22Rv1 (cell line): Measurements from ENCODE around the gene SIPA1L3.

Experiments used
- H3K27ac ChIP-seq: fragments of 450-650 bp; 2 replicates; pipeline ENCODE4 v1.5.1; 2017
- ZFX ChIP-seq: fragments of 450-650 bp; IDR thresholded peaks from 2 replicates; pipeline ENCODE4 v1.6.1; 2017; ENCODE audit warnings: antibody characterized with exemption, borderline replicate concordance
- TF ChIP-seq, protein P1 (sequence below): fragments of 450-650 bp; IDR thresholded peaks from 2 replicates; pipeline ENCODE4 v1.5.1; 2017; ENCODE audit warnings: mild to moderate bottlenecking

SIPA1L3 gene

DNA sequence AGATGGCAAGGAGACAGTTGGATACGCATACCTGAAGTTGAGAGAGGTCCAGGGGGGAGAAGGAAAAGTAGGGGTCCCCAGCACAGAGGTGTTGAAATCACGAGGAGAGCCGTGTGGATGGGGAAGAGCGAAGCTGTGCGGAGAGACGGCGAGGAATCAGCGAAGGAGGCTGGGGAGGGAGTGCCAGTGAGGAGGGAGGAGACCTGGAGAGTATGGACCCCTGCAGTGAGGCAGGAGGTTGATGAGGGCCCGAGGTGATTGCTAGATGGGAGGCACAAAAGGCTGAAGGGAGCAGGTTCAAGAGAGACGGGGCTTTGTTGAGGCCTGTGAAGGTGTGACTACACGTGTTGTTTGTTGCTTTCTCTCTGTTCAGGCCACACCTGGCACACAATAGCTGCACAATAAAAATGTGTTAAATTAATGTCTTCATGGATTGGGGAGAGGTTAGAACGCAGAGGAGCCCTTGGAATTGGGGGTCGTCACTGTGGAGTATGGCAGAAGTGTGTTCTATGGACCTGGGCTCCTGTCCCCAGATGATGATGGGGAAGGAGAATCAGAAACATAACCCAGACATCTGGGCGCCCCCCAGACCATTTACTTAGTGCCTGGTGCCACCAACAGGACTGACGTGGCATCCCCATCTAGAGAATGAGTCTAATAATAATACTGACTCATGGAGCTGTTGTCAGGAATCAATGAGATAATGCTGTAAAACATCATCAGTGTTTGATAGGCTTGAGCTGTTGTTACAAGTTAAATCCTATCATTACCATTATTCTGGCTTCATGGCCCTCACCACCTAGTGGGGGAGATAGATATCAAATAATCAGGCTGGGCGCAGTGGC lies 137.5 kb downstream of the SIPA1L3 start:
- TF ChIP-seq, protein P1, sequence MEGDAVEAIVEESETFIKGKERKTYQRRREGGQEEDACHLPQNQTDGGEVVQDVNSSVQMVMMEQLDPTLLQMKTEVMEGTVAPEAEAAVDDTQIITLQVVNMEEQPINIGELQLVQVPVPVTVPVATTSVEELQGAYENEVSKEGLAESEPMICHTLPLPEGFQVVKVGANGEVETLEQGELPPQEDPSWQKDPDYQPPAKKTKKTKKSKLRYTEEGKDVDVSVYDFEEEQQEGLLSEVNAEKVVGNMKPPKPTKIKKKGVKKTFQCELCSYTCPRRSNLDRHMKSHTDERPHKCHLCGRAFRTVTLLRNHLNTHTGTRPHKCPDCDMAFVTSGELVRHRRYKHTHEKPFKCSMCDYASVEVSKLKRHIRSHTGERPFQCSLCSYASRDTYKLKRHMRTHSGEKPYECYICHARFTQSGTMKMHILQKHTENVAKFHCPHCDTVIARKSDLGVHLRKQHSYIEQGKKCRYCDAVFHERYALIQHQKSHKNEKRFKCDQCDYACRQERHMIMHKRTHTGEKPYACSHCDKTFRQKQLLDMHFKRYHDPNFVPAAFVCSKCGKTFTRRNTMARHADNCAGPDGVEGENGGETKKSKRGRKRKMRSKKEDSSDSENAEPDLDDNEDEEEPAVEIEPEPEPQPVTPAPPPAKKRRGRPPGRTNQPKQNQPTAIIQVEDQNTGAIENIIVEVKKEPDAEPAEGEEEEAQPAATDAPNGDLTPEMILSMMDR: no peak
- TF ChIP-seq ZFX: no peak
- H3K27ac ChIP-seq: no peak overlapping the region

DNA sequence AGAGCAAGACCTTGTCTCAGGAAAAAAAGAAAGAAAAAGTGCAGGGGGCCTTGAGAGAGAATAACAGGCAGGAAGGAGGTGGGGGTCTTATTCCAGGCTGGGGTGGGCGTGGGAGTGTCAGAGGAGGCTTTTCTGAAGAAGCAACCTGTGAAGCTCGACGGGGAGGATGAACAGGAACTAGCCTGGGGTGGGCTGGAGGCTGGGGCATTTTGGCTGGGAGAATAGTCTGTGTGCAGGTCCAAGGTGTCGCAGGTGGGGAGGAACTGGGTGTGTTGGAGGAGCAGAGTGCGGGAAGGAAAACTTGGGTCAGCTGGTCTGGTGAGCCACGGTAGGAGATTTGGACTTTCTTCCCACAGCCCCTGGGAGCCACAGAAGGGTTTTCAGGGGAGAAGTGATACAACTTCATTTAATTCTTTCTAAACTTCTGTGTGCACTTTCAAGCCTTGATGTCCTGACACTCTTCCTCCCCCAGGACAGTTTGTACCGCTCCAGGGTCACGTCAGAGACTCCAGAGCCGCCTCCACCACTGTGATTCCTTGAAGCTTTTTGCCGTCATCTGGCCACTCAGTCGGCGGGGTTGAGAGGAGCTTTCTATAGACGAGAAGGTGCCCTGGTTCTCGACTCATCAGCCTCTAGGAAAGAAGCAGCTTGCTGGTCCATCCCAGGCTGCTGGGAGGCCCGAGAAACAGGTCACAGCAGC lies 138.7 kb downstream of the SIPA1L3 start:
- TF ChIP-seq, protein P1: no peak
- TF ChIP-seq ZFX: no peak
- H3K27ac ChIP-seq: no peak overlapping the region

DNA sequence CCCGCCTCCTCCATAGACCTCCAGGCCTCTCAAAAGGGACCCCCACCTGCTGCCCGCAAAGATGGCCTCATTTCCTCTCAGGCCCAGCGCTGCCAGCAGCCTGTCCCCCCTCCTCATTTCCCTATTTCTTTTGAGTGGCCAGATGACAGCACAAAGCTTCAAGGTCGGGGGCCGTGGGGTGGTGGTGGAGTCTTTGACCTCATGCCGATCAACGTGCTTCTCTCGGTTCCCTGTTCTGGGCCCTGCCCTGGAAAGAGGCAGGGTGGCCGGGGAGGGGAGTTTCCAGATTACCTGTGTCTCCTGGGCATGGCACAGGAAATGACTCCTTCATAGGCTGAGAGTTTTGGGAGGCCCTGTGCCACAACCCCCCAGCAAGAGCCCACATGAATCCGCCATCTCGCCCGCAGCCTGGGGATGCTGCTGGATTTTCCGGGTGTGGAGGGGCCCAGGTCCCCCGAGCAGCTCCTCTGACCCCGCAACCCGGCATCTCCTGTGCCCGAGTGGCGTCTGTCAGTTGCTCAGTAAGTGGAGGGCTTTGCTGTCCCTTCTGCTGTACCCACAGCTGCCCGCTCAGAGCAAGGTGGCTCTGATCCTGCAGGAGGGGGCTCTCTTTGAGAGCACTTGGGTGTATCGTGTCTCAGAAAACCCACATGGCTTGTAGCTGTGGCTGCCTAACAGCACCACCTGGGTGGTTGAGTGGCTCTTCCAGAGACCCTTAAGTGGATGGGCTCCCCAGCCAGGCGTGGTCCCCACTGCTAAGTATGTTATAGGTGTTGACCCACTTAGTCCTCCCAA lies 139.4 kb downstream of the SIPA1L3 start:
- no peak overlapping the region for H3K27ac ChIP-seq
- TF ChIP-seq, protein P1: no peak
- no peak for TF ChIP-seq ZFX

DNA sequence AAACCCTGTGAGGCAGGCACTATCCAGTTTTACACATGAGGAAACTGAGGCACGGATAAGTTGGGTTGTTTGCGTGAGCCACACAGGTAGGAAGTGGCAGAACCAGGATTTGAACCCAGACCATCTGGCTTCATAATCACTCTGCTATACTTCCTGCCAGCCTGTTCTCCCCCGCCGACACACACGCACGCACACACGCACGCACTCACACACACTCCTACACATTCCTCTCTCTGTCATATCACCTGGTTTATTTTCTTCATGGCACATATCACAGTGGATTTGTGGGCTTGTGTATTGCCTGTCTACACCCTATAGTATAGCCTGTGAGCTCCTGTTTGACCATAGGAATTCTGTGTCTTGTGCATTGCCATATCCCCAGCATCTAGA lies 140.0 kb downstream of the SIPA1L3 start:
- H3K27ac ChIP-seq: no peak overlapping the region
- TF ChIP-seq, protein P1: no peak
- TF ChIP-seq ZFX: no peak

DNA sequence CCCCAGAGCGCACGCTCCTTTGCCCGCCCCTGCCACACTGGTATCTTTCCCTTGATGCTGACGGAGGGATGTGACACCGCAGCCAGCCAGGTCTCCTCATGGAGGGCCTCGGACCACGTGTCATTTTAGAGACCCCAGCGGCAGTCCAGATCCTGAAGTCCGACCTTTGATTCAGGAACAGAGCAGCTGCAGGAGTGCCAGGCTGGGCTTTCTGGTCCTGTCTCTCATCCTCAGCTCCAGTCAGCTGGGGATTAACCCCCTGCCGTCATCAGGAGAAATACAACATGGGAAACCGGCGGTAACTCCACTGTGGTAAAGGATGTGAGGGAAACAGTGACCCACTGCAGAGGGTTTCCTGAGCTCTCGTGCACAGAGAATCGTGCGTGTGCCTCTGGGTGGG lies 140.6 kb downstream of the SIPA1L3 start:
- TF ChIP-seq, protein P1: no peak
- TF ChIP-seq ZFX: no peak
- H3K27ac ChIP-seq: no peak overlapping the region

DNA sequence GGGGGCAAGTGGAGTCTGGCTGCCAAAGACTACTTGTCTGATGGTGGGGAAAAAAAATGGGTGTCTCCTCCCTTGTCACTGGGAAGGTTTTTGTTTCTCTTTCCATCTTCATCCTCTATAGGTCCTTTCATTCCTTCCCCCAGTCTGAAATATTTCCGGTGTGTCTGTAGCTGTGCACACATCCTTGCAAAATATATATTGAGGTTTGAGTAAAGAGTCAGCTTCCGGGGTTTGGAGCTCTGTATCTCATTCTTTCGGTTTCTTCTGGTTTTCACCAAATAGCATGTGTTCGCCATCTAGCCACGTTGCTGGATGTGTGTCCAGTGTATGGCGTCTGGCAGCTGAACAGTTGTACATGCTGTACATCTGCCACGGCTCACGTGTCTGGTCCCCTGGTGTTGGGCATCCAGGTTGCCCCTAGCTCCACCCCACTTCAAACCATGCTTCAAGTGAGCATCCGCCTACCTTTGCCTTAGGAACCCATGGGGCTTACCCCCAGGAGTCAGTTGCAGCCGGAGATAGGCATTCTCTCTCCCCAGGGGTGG lies 142.2 kb downstream of the SIPA1L3 start:
- no peak overlapping the region for H3K27ac ChIP-seq

More for the DNA sequence above, 142.2 kb downstream of the SIPA1L3 start:
- TF ChIP-seq ZFX: no peak
- TF ChIP-seq, protein P1: no peak
